Kidney (tissue), 14 donors: ENCODE data around the gene POLE3. TPM values are rescaled to one million over a fixed set of nuclear protein-coding genes. Genes with fewer than 3 reads are reported as not detected.
A peak's percentile ranks its signal among the peaks of the same experiment; 100 is the strongest.

ENCODE experiments used
- DNase-seq, 5 donors: peaks; one replicate each; pipeline ENCODE4 v3.0.0-alpha.2; 2013 to 2020
- FAIRE-seq: peaks from 2 replicates; lab custom pipeline; 2012; peaks lifted over from hg19 to GRCh38; lab: Jason Lieb, UNC
- H3K27ac ChIP-seq, 2 donors: one replicate each; pipeline ENCODE4 v1.7.0; 2013; ENCODE audit warnings: low read depth in 2 of 2, low read length in 2 of 2, inconsistent platforms in 1 of 2
- H3K27me3 ChIP-seq: one replicate; pipeline ENCODE4 v1.7.1; 2013; ENCODE audit warnings: low read length, inconsistent platforms; ENCODE audit not compliant: control insufficient read depth, insufficient read depth
- H3K36me3 ChIP-seq, 3 donors: one replicate each; pipeline versions ENCODE4 v1.7.0 to v1.7.1; 2013; ENCODE audit warnings: low read length in 3 of 3, control low read depth in 1 of 3, inconsistent platforms in 1 of 3; ENCODE audit not compliant: insufficient read depth in 3 of 3, control insufficient read depth in 2 of 3
- H3K4me1 ChIP-seq, 3 donors: one replicate each; pipeline versions ENCODE4 v1.7.0 to v1.7.1; 2013; ENCODE audit warnings: low read length in 3 of 3, inconsistent platforms in 1 of 3, low read depth in 1 of 3; ENCODE audit not compliant: control insufficient read depth in 2 of 3, insufficient read depth in 2 of 3
- H3K4me3 ChIP-seq, 3 donors: one replicate each; pipeline versions ENCODE4 v1.7.0 to v1.8.1; 2013; ENCODE audit warnings: low read length in 3 of 3, control low read depth in 1 of 3, inconsistent platforms in 1 of 3
- H3K9ac ChIP-seq, 3 donors: one replicate each; pipeline versions ENCODE4 v1.7.0 to v1.7.1; 2013; ENCODE audit warnings: low read length in 3 of 3, control low read depth in 1 of 3, inconsistent platforms in 1 of 3
- H3K9me3 ChIP-seq, 3 donors: one replicate each; pipeline versions ENCODE4 v1.7.0 to v1.7.1; 2013; ENCODE audit warnings: low read length in 3 of 3, control low read depth in 1 of 3, inconsistent platforms in 1 of 3; ENCODE audit not compliant: control insufficient read depth in 2 of 3, insufficient read depth in 1 of 3
- intact Hi-C: fragments of 100-400 bp; cut with DNase I; formaldehyde crosslinking; loops from one replicate; pipeline ENCODE4 v1.11.1; 2022
- polyA plus RNA-seq: library from polyadenylated mRNA; stranded (reverse); fragments of 350-450 nt; fragmentation: Illumina TruSeq; extraction: RNeasy Lipid Tissue Mini Kit (QIAGEN cat#74804); gene quantifications from one replicate; pipeline ENCODE4 v1.2.3, GENCODE V29; 2014; ENCODE audit warnings: low read depth, low replicate concordance; ENCODE audit not compliant: insufficient read depth
- total RNA-seq: library from RNA; stranded (reverse); fragmentation: NEBNext Ultra II Directional; extraction: Animal tissue kit (Norgen Biotek cat#: 25700); gene quantifications from one replicate; pipeline ENCODE4 v1.2.1, GENCODE V29; 2021
- TF ChIP-seq, protein P1 (sequence below): IDR thresholded peaks from 3 replicates; pipeline ENCODE4 v1.5.1; 2012; ENCODE audit warnings: mild to moderate bottlenecking, moderate library complexity, borderline replicate concordance; ENCODE audit not compliant: insufficient read depth; ENCODE audit errors: extremely low read depth
- donor health status: control.
- donor health status: control.
- donor health status: control.
- donor health status: control.
- donor health status: control.
- donor health status: DM: yes; HTN: yes; CAD: no.
- donor health status: Normal renal cell carcinoma (clear cell type).

Gene POLE3
- total and polyA plus RNA-seq, 2 donors from 2014 or later: 26.1 to 27.1 TPM

DNA sequence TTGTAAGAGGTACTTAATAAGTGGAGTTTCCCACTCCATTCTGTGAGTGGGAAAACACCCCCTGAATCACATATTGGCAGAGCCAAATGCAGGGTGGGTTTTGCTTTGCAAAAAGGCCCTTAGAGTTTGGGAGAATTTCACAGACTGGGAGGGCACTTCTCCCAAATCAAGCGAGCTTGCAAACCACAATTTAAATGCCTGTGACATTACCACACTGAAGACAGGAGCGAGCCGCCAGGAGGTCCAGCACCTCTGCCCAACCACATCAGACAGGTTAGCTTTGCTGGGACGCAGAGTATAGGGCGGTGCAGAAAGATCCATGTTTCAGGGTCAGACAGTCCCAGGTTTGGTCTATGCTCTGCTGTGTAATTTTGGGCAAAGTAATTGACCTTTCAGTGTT, 11.7 kb downstream of the POLE3 start:
- DNase-seq (no peak), FAIRE-seq (no peak)
- Histone ChIP-seq H3K9ac (no peak overlapping the region), H3K9me3 (no peaks in the 10 kb centered on the region), H3K36me3 (no peaks in the 10 kb centered on the region), H3K4me3 (peak overlapping the region in 1 of 3 donors; percentile 80), H3K4me1 (peaks cover 0 to 17% (median 10%) of the 10 kb centered on the region in 3 donors), H3K27me3 (no peaks in the 10 kb centered on the region), H3K27ac (no peak overlapping the region)
- TF ChIP-seq, protein P1, sequence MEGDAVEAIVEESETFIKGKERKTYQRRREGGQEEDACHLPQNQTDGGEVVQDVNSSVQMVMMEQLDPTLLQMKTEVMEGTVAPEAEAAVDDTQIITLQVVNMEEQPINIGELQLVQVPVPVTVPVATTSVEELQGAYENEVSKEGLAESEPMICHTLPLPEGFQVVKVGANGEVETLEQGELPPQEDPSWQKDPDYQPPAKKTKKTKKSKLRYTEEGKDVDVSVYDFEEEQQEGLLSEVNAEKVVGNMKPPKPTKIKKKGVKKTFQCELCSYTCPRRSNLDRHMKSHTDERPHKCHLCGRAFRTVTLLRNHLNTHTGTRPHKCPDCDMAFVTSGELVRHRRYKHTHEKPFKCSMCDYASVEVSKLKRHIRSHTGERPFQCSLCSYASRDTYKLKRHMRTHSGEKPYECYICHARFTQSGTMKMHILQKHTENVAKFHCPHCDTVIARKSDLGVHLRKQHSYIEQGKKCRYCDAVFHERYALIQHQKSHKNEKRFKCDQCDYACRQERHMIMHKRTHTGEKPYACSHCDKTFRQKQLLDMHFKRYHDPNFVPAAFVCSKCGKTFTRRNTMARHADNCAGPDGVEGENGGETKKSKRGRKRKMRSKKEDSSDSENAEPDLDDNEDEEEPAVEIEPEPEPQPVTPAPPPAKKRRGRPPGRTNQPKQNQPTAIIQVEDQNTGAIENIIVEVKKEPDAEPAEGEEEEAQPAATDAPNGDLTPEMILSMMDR: no peak
- intact Hi-C loops: no loop called here

DNA sequence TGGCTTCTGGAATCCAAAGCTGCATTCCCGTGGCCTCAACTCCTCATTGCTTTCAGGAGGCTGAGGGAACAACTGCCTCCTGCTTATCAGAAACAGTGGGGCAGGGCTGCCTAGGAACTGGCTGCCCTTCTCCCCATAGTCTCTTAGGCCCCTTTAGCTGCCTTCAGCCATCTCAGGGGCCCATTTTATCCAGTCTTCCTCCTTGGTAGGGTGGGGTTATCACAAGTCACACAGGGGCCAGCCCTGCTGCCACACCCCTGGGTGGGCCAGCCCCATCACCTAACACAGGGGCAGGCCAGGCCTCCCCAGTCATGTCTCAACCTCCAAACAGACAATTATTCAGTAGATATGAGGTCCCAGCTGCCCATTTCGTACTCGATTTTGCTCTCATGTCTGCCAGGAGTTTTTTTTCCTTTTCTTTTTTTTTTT, 13.3 kb downstream of the POLE3 start:
- TF ChIP-seq, protein P1: no peak
- intact Hi-C loops: no loop called here
- no peak overlapping the region for H3K4me3 ChIP-seq

DNA sequence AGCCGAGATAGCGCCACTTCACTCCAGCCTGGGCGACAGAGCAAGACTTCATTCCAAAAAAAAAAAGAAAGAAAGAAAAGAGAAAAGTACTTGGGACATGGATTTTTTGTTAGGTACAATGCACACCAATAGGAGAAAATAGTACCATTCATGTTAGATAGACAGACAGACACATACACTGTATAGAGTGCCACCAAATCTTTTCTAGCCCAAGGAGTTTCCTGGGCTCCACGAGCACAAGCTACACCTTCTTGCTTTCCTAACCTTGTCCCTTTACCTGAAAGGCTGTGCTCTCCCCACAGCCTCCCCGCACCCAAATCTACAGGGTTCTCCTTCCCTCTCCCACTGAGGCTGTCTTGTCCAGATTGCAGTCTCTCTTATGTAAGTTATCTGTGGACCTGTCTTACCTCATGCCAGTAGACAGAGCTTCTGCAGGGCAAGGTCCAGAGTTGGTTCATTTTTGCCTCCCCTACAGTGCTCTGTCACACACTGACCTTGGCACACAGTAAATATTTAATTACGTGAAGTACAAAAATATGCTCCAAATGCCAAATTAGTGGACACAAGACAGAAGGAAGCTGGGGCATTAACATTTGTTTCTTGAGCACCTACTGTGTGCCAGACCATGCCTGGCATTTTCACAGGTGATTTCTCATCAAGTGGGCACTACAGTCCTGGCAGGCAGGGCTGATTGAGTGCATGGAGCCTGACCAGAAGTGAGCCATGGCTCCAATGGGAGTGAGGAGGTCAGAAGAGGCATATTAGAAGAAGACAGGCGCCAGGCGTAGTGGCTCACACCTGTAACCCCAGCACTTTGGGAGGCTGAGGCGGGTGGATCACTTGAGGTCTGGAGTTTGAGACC, 15.2 kb downstream of the POLE3 start:
- no peak for DNase-seq
- Histone ChIP-seq H3K4me1 (peaks cover 0 to 11% (median 3%) of the 10 kb centered on the region in 3 donors), H3K9me3 (no peaks in the 10 kb centered on the region), H3K36me3 (peaks cover 0 to 22% (median 5%) of the 10 kb centered on the region in 3 donors), H3K4me3 (no peak overlapping the region), H3K27me3 (no peaks in the 10 kb centered on the region), H3K9ac (no peak overlapping the region), H3K27ac (peak overlapping the region; percentile 6 to 65)
- TF ChIP-seq, protein P1: no peak
- FAIRE-seq: no peak
- intact Hi-C loops: no loop called here

More for the DNA sequence above, 13.3 kb downstream of the POLE3 start:
- Histone ChIP-seq H3K4me1 (peaks cover 0 to 17% (median 10%) of the 10 kb centered on the region in 3 donors), H3K27ac (no peak overlapping the region), H3K27me3 (no peaks in the 10 kb centered on the region), H3K9ac (no peak overlapping the region), H3K9me3 (no peaks in the 10 kb centered on the region), H3K36me3 (peaks cover 0 to 4% (median 0%) of the 10 kb centered on the region in 3 donors)
- DNase-seq (peak in 1 of 5 donors; percentile 15), FAIRE-seq (no peak)
